ENCODE results near the gene MKI67.
"Not testable (repeated sequence)": the region's sequence is repeated elsewhere in the genome, so short reads cannot be mapped to it uniquely, and the experiment has no call there.

DNA sequence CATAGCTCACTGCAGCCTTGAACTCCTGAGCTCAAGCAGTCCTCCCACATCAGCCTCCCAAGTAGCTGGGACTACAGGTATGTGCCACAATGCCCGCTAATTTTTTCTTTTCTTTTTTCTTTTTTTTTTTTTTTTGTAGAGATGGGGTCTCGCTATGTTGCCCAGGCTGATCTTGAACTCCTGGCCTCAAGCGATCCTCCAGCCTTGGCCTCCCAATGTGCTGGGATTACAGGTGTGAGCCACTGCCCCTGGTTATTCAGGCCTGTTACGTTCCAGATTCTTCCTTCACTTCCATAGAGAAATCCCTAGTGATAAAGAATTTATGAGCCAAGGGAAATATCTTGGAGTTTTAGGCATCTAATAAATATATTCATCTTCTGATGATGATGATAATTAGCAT is 31.6 kb downstream of the MKI67 start:
- TF ChIP-seq, protein P1, sequence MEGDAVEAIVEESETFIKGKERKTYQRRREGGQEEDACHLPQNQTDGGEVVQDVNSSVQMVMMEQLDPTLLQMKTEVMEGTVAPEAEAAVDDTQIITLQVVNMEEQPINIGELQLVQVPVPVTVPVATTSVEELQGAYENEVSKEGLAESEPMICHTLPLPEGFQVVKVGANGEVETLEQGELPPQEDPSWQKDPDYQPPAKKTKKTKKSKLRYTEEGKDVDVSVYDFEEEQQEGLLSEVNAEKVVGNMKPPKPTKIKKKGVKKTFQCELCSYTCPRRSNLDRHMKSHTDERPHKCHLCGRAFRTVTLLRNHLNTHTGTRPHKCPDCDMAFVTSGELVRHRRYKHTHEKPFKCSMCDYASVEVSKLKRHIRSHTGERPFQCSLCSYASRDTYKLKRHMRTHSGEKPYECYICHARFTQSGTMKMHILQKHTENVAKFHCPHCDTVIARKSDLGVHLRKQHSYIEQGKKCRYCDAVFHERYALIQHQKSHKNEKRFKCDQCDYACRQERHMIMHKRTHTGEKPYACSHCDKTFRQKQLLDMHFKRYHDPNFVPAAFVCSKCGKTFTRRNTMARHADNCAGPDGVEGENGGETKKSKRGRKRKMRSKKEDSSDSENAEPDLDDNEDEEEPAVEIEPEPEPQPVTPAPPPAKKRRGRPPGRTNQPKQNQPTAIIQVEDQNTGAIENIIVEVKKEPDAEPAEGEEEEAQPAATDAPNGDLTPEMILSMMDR (IDR thresholded peaks at IDR 0.05; ENCODE audit: low read length): not testable (repeated sequence)
- not testable (repeated sequence) for TF ChIP-seq EZH2 (optimal IDR thresholded peaks at IDR 0.05; ENCODE audit: low read depth, low read length); EZH2phosphoT487 (IDR thresholded peaks at IDR 0.05; ENCODE audit: low read length)
